SK-N-SH (cell line): ENCODE data around the gene SNX12. TPM values are rescaled to one million over a fixed set of nuclear protein-coding genes. Genes with fewer than 3 reads are reported as not detected.

Experiments used
- CTCF ChIA-PET: fragments of 300-600, 350-600 bp; formaldehyde crosslinking; extraction: SDS; loops from one replicate; lab custom pipeline; 2021; lab: Yijun Ruan, JAX
- POLR2A ChIA-PET: fragments of 350-600 bp; sonication (Branson Sonifier 250); formaldehyde crosslinking; extraction: SDS; loops from one replicate; lab custom pipeline; 2020; ENCODE audit warnings: antibody characterized with exemption, inconsistent platforms; lab: Yijun Ruan, JAX
- DNase-seq: peaks from one replicate; pipeline ENCODE4 v3.0.0; 2012
- H2AFZ ChIP-seq: fragments of 200-600 bp; sonication (generic); 2 replicates; pipeline ENCODE4 v1.8.1; 2016; ENCODE audit warnings: antibody characterized with exemption, mild to moderate bottlenecking, low read depth
- H3F3A ChIP-seq: fragments of 200-600 bp; sonication (generic); replicated peaks from 2 replicates; pipeline ENCODE3; 2016; ENCODE audit warnings: antibody characterized with exemption, mild to moderate bottlenecking; ENCODE audit not compliant: insufficient read depth
- H3K27ac ChIP-seq, 2 experiments: fragments of 200-500 bp in 1 of 2; fragments of 200-600 bp in 1 of 2; sonication (Bioruptor generic) in 1 of 2; sonication (generic), shearing (Covaris generic) in 1 of 2; 2 replicates each; pipeline versions ENCODE4 v1.5.1 to v1.6.1; 2014 to 2016; ENCODE audit warnings: low read depth in 2 of 2, inconsistent platforms in 1 of 2, low read length in 1 of 2, mild to moderate bottlenecking in 1 of 2, mixed read lengths in 1 of 2
- H3K27me3 ChIP-seq: fragments of 200-600 bp; sonication (generic), shearing (Covaris generic); 2 replicates; pipeline ENCODE4 v1.6.1; 2016; ENCODE audit warnings: mixed run types; ENCODE audit not compliant: insufficient read depth
- H3K36me3 ChIP-seq, 2 experiments: fragments of 200-500 bp in 1 of 2; fragments of 200-600 bp in 1 of 2; sonication (Bioruptor generic) in 1 of 2; sonication (generic) in 1 of 2; replicated peaks in 1 of 2; 2 replicates each; pipeline versions ENCODE3 to v1.5.1; 2014 to 2016; ENCODE audit warnings: low read length in 1 of 2, mild to moderate bottlenecking in 1 of 2; ENCODE audit not compliant: insufficient read depth in 2 of 2, control insufficient read depth in 1 of 2
- H3K4me1 ChIP-seq, 2 experiments: fragments of 200-500 bp in 1 of 2; fragments of 200-600 bp in 1 of 2; sonication (Bioruptor generic) in 1 of 2; sonication (generic), shearing (Covaris generic) in 1 of 2; 2 replicates each; pipeline versions ENCODE4 v1.5.1 to v1.6.1; 2014 to 2016; ENCODE audit warnings: low read depth in 1 of 2, low read length in 1 of 2, mixed run types in 1 of 2; ENCODE audit not compliant: insufficient read depth in 2 of 2, control insufficient read depth in 1 of 2
- H3K4me2 ChIP-seq: fragments of 200-600 bp; sonication (generic), shearing (Covaris generic); 2 replicates; pipeline ENCODE4 v1.6.1; 2017; ENCODE audit warnings: mixed run types
- H3K4me3 ChIP-seq, 2 experiments: fragments of 200-500 bp in 1 of 2; fragments of 200-600 bp in 1 of 2; sonication (Bioruptor generic) in 1 of 2; sonication (generic), shearing (Covaris generic) in 1 of 2; 2 replicates each; pipeline versions ENCODE4 v1.5.1 to v1.8.1; 2014 to 2016; ENCODE audit warnings: low read depth in 2 of 2, inconsistent platforms in 1 of 2, low read length in 1 of 2, mild to moderate bottlenecking in 1 of 2, mixed read lengths in 1 of 2, moderate library complexity in 1 of 2
- H3K79me2 ChIP-seq: fragments of 200-600 bp; sonication (generic); 2 replicates; pipeline ENCODE4 v1.8.1; 2017; ENCODE audit warnings: mild to moderate bottlenecking; ENCODE audit not compliant: insufficient read depth
- H3K9ac ChIP-seq: fragments of 200-600 bp; sonication (generic); 2 replicates; pipeline ENCODE4 v1.6.1; 2017; ENCODE audit warnings: mixed run types
- H3K9me2 ChIP-seq: fragments of 200-600 bp; sonication (generic); 2 replicates; pipeline ENCODE4 v1.6.1; 2017; ENCODE audit warnings: mixed run types
- H3K9me3 ChIP-seq: fragments of 200-600 bp; sonication (generic); 2 replicates; pipeline ENCODE4 v1.6.1; 2017; ENCODE audit warnings: mixed run types, mild to moderate bottlenecking, moderate library complexity
- H4K20me1 ChIP-seq: fragments of 200-600 bp; sonication (generic); 2 replicates; pipeline ENCODE4 v1.6.1; 2017; ENCODE audit warnings: mild to moderate bottlenecking, mixed run types; ENCODE audit not compliant: insufficient read depth
- EP300 ChIP-seq, 2 experiments: IDR thresholded peaks; 2 replicates each; pipeline versions ENCODE4 v1.4.0 to v1.6.1; 2012; ENCODE audit warnings: borderline replicate concordance in 1 of 2, low read depth in 1 of 2, low read length in 1 of 2
- EZH2phosphoT487 ChIP-seq: fragments of 200-600 bp; sonication (generic); IDR thresholded peaks from 2 replicates; pipeline ENCODE4 v1.6.1; 2017; ENCODE audit warnings: low read depth, mixed run types, mild to moderate bottlenecking, antibody characterized with exemption, moderate library complexity, borderline replicate concordance
- FOSL2 ChIP-seq: IDR thresholded peaks from 2 replicates; pipeline ENCODE4 v1.4.0; 2012; ENCODE audit warnings: low read depth, mild to moderate bottlenecking, moderate library complexity, borderline replicate concordance
- GABPA ChIP-seq: IDR thresholded peaks from 2 replicates; pipeline ENCODE4 v1.4.0; 2012; ENCODE audit warnings: low read depth, mild to moderate bottlenecking
- JUND ChIP-seq: IDR thresholded peaks from 2 replicates; pipeline ENCODE4 v1.4.0; 2012
- MEF2A ChIP-seq: IDR thresholded peaks from 2 replicates; pipeline ENCODE4 v1.4.0; 2012; ENCODE audit warnings: low read depth, borderline replicate concordance
- NFIC ChIP-seq: IDR thresholded peaks from 2 replicates; pipeline ENCODE4 v1.4.0; 2012; ENCODE audit warnings: borderline replicate concordance
- RFX5 ChIP-seq: IDR thresholded peaks from 2 replicates; pipeline ENCODE4 v1.6.1; 2012; ENCODE audit warnings: mild to moderate bottlenecking, improper control_type of control experiment, low read length
- SMC3 ChIP-seq: IDR thresholded peaks from 2 replicates; pipeline ENCODE4 v1.6.1; 2012; ENCODE audit warnings: low read depth, low read length, improper control_type of control experiment
- YY1 ChIP-seq: IDR thresholded peaks from 2 replicates; pipeline ENCODE4 v1.4.0; 2012; ENCODE audit warnings: low read depth, mild to moderate bottlenecking
- WGBS: methylation state at CpG from one replicate; pipeline ENCODE4 v1.1.6; 2017; ENCODE audit warnings: low lambda C conversion rate; 5-methylcytosine and 5-hydroxymethylcytosine counted together
- polyA plus RNA-seq, 3 experiments: library from polyadenylated mRNA; depleted of rRNA; stranded (reverse); fragments of >200 nt; gene quantifications; 2 replicates each; pipeline ENCODE4 v1.2.3, GENCODE V29; 2012
- TF ChIP-seq, protein P1 (sequence below): fragments of 150-350 bp; IDR thresholded peaks from 2 replicates; pipeline ENCODE4 v1.6.1; 2016; ENCODE audit warnings: mild to moderate bottlenecking, low read depth, low read length
- TF ChIP-seq, protein P2 (sequence below): IDR thresholded peaks from 2 replicates; pipeline ENCODE4 v1.4.0; 2012; ENCODE audit warnings: low read depth, borderline replicate concordance
- TF ChIP-seq, protein P3 (sequence below): fragments of 200-600 bp; sonication (generic); IDR thresholded peaks from 2 replicates; pipeline ENCODE4 v1.6.1; 2017; ENCODE audit warnings: antibody characterized with exemption, mild to moderate bottlenecking, moderate library complexity
- TF ChIP-seq, protein P4 (sequence below): IDR thresholded peaks from 2 replicates; pipeline ENCODE4 v1.4.0; 2012; ENCODE audit warnings: low read depth, borderline replicate concordance
- TF ChIP-seq, protein P5 (sequence below): IDR thresholded peaks from 2 replicates; pipeline ENCODE4 v1.6.1; 2012; ENCODE audit warnings: mild to moderate bottlenecking, low read depth, low read length, moderate library complexity
- TF ChIP-seq, protein P6 (sequence below): IDR thresholded peaks from 2 replicates; pipeline ENCODE4 v1.4.0; 2012; ENCODE audit warnings: low read depth

The SNX12 gene
- polyA plus RNA-seq, 1 of the 3 experiments (the other 2 are of a cell fraction): 39.8 TPM

DNA sequence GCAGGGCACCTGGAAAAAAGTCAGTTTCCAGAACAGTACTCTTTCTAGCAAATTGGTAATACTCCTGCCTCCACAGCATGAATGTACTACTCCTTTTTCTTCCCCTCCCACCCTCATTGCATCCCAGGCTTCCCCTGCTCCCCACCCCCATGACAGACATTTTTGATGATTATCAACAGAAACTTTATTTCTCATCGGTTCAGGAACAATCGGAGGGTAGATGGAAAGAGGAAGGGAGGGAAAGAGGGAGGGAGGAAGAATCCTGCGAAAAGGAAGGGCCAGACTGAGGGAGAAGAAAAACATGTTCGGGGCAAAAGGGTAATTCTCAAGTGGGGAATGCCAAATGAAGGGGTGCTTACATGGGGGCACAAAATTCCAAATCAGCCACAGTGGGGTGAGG lies 39.1 kb upstream of the SNX12 start:
- no peaks in the 10 kb centered on the region for H3F3A ChIP-seq
- no peak overlapping the region for H3K4me2 ChIP-seq
- 40% methylated on average over 4 of the region's 4 CpGs for WGBS
- no peaks in the 10 kb centered on the region for H3K9me2 ChIP-seq
- H4K20me1 ChIP-seq: no peaks in the 10 kb centered on the region
- ChIA-PET POLR2A (no interaction called here), CTCF (no interaction called here)
- no peaks in the 10 kb centered on the region for H3K36me3 ChIP-seq
- no peaks in the 10 kb centered on the region for H3K79me2 ChIP-seq
- H3K4me1 ChIP-seq: peaks cover 0 to 24% of the 10 kb centered on the region in 2 experiments; a peak in 1 of 4 replicates
- no peak for DNase-seq
- TF ChIP-seq, protein P1, sequence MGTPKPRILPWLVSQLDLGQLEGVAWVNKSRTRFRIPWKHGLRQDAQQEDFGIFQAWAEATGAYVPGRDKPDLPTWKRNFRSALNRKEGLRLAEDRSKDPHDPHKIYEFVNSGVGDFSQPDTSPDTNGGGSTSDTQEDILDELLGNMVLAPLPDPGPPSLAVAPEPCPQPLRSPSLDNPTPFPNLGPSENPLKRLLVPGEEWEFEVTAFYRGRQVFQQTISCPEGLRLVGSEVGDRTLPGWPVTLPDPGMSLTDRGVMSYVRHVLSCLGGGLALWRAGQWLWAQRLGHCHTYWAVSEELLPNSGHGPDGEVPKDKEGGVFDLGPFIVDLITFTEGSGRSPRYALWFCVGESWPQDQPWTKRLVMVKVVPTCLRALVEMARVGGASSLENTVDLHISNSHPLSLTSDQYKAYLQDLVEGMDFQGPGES: no peak
- TF ChIP-seq NFIC (no peak), SMC3 (no peak), YY1 (no peak), MEF2A (no peak), FOSL2 (no peak), JUND (no peak), EP300 (IDR thresholded peaks at IDR 0.05; ENCODE audit: borderline replicate concordance in 1 of 2, low read depth in 1 of 2, low read length in 1 of 2) (no peak)
- TF ChIP-seq, protein P2, sequence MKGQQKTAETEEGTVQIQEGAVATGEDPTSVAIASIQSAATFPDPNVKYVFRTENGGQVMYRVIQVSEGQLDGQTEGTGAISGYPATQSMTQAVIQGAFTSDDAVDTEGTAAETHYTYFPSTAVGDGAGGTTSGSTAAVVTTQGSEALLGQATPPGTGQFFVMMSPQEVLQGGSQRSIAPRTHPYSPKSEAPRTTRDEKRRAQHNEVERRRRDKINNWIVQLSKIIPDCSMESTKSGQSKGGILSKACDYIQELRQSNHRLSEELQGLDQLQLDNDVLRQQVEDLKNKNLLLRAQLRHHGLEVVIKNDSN: no peak
- TF ChIP-seq, protein P3, sequence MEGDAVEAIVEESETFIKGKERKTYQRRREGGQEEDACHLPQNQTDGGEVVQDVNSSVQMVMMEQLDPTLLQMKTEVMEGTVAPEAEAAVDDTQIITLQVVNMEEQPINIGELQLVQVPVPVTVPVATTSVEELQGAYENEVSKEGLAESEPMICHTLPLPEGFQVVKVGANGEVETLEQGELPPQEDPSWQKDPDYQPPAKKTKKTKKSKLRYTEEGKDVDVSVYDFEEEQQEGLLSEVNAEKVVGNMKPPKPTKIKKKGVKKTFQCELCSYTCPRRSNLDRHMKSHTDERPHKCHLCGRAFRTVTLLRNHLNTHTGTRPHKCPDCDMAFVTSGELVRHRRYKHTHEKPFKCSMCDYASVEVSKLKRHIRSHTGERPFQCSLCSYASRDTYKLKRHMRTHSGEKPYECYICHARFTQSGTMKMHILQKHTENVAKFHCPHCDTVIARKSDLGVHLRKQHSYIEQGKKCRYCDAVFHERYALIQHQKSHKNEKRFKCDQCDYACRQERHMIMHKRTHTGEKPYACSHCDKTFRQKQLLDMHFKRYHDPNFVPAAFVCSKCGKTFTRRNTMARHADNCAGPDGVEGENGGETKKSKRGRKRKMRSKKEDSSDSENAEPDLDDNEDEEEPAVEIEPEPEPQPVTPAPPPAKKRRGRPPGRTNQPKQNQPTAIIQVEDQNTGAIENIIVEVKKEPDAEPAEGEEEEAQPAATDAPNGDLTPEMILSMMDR: no peak
- H3K9ac ChIP-seq: no peak overlapping the region
- H3K4me3 ChIP-seq: no peak overlapping the region
- H3K9me3 ChIP-seq: no peaks in the 10 kb centered on the region
- no peak overlapping the region for H3K27ac ChIP-seq
- H2AFZ ChIP-seq: no peak overlapping the region
- no peaks in the 10 kb centered on the region; the same call in 1 of the 2 replicates for H3K27me3 ChIP-seq

DNA sequence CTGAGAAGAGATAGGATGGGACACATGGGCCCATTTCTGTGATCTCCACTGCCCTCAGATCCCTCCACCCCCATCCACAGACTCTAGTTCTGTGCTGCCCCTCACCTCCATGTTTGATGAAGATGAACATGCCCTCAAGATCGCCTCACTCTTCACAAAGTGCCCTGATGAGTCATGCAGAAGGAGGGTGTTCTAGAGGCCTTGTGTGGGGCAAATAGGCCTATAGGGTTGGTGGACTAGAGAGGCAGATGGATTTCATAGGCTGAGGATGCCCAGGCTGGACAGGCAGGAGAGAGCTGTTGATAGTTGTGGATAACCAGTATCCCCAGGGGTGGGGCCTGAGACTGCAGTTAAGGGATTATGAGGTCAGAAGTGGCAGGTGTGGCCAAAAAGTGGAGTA lies 38.3 kb upstream of the SNX12 start, which contains the start of gene CXorf65:
CXorf65 (minus strand) TSS at position 314 of the 400 bp plus-strand sequence; CDS start at position 130, 184 bp downstream.
- no peaks in the 10 kb centered on the region; the same call in 1 of the 2 replicates for H3K27me3 ChIP-seq
- H3K4me3 ChIP-seq: no peak within 1 kb of the TSS
- ChIA-PET CTCF (interaction anchor here (0.8 kb wide), 1 partner anchor 23 kb away, joined by 3 read pairs; no protein-coding TSS in a partner anchor), POLR2A (no interaction called here)
- H3K9me3 ChIP-seq: no peaks in the 10 kb centered on the region
- no peak for DNase-seq
- no peak within 1 kb of the TSS for H2AFZ ChIP-seq
- H3K4me2 ChIP-seq: no peak within 1 kb of the TSS
- H4K20me1 ChIP-seq: no peaks in the 10 kb centered on the region
- H3K9me2 ChIP-seq: no peaks in the 10 kb centered on the region
- no peak within 1 kb of the TSS for H3K27ac ChIP-seq
- H3K79me2 ChIP-seq: no peaks in the 10 kb centered on the region
- no peaks in the 10 kb centered on the region for H3K36me3 ChIP-seq
- no peaks in the 10 kb centered on the region for H3F3A ChIP-seq
- H3K4me1 ChIP-seq: peaks cover 0 to 31% of the 10 kb centered on the region in 2 experiments; a peak in 1 of 4 replicates
- H3K9ac ChIP-seq: no peak within 1 kb of the TSS
- WGBS: 33% methylated on average over 1 of the region's 1 CpG
- TF ChIP-seq EZH2phosphoT487 (no peak), FOSL2 (no peak), EP300 (IDR thresholded peaks at IDR 0.05; ENCODE audit: borderline replicate concordance in 1 of 2, low read depth in 1 of 2, low read length in 1 of 2) (no peak), NFIC (no peak), GABPA (no peak), YY1 (no peak), RFX5 (no peak)
- TF ChIP-seq, protein P1: no peak
- TF ChIP-seq, protein P4, sequence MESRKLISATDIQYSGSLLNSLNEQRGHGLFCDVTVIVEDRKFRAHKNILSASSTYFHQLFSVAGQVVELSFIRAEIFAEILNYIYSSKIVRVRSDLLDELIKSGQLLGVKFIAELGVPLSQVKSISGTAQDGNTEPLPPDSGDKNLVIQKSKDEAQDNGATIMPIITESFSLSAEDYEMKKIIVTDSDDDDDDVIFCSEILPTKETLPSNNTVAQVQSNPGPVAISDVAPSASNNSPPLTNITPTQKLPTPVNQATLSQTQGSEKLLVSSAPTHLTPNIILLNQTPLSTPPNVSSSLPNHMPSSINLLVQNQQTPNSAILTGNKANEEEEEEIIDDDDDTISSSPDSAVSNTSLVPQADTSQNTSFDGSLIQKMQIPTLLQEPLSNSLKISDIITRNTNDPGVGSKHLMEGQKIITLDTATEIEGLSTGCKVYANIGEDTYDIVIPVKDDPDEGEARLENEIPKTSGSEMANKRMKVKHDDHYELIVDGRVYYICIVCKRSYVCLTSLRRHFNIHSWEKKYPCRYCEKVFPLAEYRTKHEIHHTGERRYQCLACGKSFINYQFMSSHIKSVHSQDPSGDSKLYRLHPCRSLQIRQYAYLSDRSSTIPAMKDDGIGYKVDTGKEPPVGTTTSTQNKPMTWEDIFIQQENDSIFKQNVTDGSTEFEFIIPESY: no peak
- TF ChIP-seq, protein P5, sequence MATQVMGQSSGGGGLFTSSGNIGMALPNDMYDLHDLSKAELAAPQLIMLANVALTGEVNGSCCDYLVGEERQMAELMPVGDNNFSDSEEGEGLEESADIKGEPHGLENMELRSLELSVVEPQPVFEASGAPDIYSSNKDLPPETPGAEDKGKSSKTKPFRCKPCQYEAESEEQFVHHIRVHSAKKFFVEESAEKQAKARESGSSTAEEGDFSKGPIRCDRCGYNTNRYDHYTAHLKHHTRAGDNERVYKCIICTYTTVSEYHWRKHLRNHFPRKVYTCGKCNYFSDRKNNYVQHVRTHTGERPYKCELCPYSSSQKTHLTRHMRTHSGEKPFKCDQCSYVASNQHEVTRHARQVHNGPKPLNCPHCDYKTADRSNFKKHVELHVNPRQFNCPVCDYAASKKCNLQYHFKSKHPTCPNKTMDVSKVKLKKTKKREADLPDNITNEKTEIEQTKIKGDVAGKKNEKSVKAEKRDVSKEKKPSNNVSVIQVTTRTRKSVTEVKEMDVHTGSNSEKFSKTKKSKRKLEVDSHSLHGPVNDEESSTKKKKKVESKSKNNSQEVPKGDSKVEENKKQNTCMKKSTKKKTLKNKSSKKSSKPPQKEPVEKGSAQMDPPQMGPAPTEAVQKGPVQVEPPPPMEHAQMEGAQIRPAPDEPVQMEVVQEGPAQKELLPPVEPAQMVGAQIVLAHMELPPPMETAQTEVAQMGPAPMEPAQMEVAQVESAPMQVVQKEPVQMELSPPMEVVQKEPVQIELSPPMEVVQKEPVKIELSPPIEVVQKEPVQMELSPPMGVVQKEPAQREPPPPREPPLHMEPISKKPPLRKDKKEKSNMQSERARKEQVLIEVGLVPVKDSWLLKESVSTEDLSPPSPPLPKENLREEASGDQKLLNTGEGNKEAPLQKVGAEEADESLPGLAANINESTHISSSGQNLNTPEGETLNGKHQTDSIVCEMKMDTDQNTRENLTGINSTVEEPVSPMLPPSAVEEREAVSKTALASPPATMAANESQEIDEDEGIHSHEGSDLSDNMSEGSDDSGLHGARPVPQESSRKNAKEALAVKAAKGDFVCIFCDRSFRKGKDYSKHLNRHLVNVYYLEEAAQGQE: no peak
- TF ChIP-seq, protein P6, sequence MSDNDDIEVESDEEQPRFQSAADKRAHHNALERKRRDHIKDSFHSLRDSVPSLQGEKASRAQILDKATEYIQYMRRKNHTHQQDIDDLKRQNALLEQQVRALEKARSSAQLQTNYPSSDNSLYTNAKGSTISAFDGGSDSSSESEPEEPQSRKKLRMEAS: no peak
